H1 (cell line): ENCODE results near the gene IL17D. TPM values are rescaled to one million over a fixed set of nuclear protein-coding genes. Genes with fewer than 3 reads are reported as not detected.

Source experiments
- BCL11A ChIP-seq, 2 experiments: IDR thresholded peaks; one replicate each; pipeline ENCODE4 v1.6.1; 2011; ENCODE audit warnings: low read depth in 2 of 2, low read length in 2 of 2, mild to moderate bottlenecking in 2 of 2
- SP1 ChIP-seq: IDR thresholded peaks from 2 replicates; pipeline ENCODE4 v1.6.1; 2011; ENCODE audit warnings: low read depth, low read length
- polyA plus RNA-seq, 7 experiments: library from polyadenylated mRNA; depleted of rRNA in 3 of 7; stranded (reverse) in 5 of 7; unstranded in 2 of 7; fragments of >200 nt in 5 of 7; fragments of 200-250 nt in 2 of 7; gene quantifications; 1 replicate in 5 of 7; 2 replicates in 1 of 7; 4 replicates in 1 of 7; pipeline versions ENCODE4 v1.2.1 to v1.2.3, GENCODE V29; 2011 to 2013; ENCODE audit warnings: missing spikeins in 2 of 7, mixed read lengths in 2 of 7
- total RNA-seq: library from RNA; stranded (reverse); fragmentation: NEBNext Ultra II Directional; extraction: Animal tissue kit (Norgen Biotek cat#: 25700); gene quantifications from 2 replicates; pipeline ENCODE4 v1.2.1, GENCODE V29; 2021
- TF ChIP-seq, protein P1 (sequence below): fragments of 300-600 bp; sonication (generic); IDR thresholded peaks from 2 replicates; pipeline ENCODE4 v1.7.1; 2012; ENCODE audit warnings: low read length, moderate library complexity, mild to moderate bottlenecking, inconsistent platforms; ENCODE audit not compliant: insufficient replicate concordance

The IL17D gene
- total and polyA plus RNA-seq, 2 of the 8 experiments (the other 6 are each of a cell fraction or from before 2014, with no cell fraction given), result 0.56 to 0.59 TPM

DNA sequence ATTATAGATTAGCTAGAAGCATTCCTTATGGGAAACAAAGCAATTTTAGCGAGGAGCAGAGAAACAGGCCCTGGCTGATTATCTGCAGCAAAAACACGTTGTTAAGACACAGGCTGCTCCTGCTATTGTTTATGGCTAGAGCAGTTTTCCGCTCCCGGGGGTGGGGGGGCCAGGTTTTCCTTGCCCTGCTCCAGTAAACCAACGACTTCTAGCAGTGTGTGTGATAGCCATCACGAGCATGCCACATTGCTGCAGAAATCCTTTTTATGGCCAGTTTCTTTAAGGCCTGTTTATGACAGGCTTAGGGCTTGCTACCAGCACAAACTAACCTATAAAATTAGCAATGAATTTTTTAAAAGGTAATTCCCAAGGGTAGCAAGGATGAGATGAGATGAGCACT is 18.4 kb upstream of the IL17D start (continued):
- TF ChIP-seq, protein P1, sequence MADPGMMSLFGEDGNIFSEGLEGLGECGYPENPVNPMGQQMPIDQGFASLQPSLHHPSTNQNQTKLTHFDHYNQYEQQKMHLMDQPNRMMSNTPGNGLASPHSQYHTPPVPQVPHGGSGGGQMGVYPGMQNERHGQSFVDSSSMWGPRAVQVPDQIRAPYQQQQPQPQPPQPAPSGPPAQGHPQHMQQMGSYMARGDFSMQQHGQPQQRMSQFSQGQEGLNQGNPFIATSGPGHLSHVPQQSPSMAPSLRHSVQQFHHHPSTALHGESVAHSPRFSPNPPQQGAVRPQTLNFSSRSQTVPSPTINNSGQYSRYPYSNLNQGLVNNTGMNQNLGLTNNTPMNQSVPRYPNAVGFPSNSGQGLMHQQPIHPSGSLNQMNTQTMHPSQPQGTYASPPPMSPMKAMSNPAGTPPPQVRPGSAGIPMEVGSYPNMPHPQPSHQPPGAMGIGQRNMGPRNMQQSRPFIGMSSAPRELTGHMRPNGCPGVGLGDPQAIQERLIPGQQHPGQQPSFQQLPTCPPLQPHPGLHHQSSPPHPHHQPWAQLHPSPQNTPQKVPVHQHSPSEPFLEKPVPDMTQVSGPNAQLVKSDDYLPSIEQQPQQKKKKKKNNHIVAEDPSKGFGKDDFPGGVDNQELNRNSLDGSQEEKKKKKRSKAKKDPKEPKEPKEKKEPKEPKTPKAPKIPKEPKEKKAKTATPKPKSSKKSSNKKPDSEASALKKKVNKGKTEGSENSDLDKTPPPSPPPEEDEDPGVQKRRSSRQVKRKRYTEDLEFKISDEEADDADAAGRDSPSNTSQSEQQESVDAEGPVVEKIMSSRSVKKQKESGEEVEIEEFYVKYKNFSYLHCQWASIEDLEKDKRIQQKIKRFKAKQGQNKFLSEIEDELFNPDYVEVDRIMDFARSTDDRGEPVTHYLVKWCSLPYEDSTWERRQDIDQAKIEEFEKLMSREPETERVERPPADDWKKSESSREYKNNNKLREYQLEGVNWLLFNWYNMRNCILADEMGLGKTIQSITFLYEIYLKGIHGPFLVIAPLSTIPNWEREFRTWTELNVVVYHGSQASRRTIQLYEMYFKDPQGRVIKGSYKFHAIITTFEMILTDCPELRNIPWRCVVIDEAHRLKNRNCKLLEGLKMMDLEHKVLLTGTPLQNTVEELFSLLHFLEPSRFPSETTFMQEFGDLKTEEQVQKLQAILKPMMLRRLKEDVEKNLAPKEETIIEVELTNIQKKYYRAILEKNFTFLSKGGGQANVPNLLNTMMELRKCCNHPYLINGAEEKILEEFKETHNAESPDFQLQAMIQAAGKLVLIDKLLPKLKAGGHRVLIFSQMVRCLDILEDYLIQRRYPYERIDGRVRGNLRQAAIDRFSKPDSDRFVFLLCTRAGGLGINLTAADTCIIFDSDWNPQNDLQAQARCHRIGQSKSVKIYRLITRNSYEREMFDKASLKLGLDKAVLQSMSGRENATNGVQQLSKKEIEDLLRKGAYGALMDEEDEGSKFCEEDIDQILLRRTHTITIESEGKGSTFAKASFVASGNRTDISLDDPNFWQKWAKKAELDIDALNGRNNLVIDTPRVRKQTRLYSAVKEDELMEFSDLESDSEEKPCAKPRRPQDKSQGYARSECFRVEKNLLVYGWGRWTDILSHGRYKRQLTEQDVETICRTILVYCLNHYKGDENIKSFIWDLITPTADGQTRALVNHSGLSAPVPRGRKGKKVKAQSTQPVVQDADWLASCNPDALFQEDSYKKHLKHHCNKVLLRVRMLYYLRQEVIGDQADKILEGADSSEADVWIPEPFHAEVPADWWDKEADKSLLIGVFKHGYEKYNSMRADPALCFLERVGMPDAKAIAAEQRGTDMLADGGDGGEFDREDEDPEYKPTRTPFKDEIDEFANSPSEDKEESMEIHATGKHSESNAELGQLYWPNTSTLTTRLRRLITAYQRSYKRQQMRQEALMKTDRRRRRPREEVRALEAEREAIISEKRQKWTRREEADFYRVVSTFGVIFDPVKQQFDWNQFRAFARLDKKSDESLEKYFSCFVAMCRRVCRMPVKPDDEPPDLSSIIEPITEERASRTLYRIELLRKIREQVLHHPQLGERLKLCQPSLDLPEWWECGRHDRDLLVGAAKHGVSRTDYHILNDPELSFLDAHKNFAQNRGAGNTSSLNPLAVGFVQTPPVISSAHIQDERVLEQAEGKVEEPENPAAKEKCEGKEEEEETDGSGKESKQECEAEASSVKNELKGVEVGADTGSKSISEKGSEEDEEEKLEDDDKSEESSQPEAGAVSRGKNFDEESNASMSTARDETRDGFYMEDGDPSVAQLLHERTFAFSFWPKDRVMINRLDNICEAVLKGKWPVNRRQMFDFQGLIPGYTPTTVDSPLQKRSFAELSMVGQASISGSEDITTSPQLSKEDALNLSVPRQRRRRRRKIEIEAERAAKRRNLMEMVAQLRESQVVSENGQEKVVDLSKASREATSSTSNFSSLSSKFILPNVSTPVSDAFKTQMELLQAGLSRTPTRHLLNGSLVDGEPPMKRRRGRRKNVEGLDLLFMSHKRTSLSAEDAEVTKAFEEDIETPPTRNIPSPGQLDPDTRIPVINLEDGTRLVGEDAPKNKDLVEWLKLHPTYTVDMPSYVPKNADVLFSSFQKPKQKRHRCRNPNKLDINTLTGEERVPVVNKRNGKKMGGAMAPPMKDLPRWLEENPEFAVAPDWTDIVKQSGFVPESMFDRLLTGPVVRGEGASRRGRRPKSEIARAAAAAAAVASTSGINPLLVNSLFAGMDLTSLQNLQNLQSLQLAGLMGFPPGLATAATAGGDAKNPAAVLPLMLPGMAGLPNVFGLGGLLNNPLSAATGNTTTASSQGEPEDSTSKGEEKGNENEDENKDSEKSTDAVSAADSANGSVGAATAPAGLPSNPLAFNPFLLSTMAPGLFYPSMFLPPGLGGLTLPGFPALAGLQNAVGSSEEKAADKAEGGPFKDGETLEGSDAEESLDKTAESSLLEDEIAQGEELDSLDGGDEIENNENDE, result no peak
- TF ChIP-seq BCL11A (IDR thresholded peaks at IDR 0.05; ENCODE audit: low read depth in 2 of 2, low read length in 2 of 2) (no peak), SP1 (no peak)
